Activated CD4-positive, CD25-positive, alpha-beta regulatory T cell treated with anti-CD3 and anti-CD28 coated beads, Interleukin-2, amount 50 U/mL, for 72 hours (primary cell): ENCODE measurements around the gene SEMA3D.

ENCODE experiments used
- DNase-seq: peaks from one replicate; pipeline ENCODE4 v3.0.0; 2021

Gene SEMA3D

DNA sequence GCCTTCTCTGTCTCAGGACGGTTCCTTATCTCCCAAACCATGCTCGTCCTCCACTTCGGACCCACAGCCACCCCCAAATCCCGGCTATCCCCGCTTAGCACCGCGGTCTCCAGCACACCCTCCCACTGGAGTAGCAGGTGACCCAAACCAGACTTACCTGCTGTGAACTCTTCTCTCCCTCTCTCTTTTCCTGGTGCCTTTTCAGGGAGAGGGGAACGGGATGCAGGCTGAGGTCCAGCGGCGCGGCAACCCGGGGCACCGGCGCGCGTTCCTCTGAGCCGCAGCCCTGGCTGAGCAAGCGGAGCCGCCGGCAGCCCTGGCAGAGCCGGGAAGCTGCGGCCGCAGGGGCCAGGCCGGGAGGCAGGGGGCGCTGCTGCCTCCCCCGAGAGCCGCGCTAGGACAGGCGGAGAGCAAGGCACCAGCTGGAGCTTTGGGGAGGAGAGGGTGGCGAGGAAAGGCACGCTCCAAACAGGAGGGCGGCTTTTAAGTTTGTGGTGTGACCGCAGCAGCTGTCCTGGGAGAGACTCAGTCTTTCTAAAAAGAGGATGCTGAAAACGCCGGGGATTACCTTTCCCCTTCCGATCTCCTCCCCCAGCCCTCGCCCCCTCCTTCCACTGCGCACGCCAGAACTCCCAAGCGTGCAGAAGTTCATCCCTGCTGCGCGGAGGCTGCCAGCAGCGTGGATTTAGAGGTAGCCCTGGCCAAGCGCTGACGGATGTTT is at the start of gene SEMA3D:
TSS of gene SEMA3D (minus strand) at position 536 of the 721 bp plus-strand sequence. CDS start 65,165 bp downstream, outside the sequence.
- DNase-seq: no peak

GRCh38 chr7:85234730-85235129 is 47.9 kb upstream of the SEMA3D start:
- DNase-seq: no peak

DNA sequence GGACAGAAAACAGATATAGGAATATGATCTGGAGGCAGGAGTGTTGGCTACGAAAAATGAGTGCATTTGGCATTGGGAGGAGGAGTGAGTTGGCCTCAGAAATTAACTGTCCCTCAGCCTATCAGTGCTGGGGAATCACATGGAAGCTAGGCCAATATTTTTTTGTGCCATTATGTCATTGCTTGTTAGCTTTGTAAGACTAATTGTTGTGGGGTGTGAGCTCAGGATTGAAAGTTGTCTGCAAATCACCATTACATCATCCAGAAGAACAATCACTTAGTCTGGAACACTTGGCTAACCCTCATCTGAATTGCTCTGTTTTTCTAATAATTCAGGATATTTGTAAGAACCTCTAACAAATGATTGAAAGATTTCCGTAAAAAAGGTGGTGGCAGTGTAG is 45.2 kb upstream of the SEMA3D start:
- no peak for DNase-seq

DNA sequence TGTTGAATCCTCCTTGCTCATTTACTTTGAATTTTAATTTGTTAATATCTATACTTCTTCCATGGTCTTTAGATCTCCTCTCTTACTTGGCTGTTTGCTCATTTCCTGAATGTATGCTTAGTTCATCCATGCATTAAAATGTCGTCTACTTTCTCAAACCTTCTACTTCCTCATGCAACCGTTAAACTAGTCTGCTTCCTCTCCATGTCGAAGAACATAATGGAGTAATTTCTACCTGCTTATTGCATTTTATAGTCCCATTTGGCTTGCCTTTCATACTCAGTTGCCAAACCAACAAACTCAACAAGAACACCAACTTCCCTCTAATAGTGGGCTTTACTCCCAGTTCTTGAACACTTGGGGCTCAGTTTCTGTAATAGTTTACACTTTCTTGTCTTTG is 43.8 kb upstream of the SEMA3D start:
- DNase-seq: no peak

DNA sequence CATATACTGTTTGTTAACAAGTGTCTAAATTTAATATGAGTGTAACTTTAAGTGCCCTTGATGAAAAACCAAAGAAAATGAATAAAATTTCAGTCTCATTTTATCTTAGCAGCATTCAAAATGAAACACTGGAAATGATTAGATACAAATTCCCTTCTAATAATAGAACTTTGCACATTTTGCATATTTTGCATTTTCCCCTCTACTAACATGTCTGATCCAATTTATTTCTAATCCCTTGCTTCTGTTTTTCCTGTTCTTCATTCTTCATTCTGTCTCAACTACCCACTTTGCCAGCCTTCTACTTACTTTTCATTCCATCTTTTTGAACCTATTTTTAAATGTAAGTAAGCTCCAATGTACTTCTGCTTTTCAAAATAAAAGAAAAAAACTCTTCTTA is 42.7 kb upstream of the SEMA3D start:
- DNase-seq: no peak

- no peak for DNase-seq
Observed at GRCh38 chr7:85226361-85227085, 39.7 kb upstream of the SEMA3D start.

DNA sequence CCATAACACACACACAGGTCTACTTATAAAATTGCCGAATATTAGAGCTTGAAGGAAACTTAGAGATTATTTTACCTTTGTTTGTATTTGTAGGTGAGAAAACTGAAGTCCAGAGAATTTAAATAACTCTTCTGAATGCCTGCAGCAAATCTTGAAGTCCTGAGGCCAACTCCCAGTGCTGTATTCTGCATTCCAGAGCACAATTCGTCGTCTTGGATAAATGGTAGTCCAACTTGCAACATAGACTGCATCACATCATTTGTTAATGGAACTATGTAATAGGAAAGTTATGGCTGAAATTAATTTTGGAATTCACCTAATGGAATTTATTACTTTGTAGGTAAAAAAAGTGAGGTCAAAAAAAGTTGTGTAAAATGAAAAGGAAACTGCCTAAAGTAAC is 37.3 kb upstream of the SEMA3D start:
- DNase-seq: no peak

DNA sequence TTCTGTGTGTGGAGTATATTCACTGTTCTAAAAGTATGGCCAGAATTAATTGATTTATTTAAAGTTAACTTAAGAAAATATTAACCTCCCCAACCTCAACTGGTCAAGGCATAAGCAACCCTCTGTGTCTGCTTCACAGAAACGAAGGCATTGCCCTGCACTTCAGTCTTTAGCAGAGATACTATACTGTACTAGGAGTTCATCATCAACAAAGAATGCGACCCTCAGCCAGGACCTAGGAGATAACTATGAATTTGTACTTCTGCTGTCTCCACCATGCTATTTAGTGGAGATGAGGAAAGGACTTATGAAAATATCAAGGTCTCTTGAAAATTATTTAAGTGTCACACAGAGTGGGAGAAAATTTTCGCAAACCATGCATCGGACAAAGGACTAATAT is 35.7 kb upstream of the SEMA3D start:
- no peak for DNase-seq

DNA sequence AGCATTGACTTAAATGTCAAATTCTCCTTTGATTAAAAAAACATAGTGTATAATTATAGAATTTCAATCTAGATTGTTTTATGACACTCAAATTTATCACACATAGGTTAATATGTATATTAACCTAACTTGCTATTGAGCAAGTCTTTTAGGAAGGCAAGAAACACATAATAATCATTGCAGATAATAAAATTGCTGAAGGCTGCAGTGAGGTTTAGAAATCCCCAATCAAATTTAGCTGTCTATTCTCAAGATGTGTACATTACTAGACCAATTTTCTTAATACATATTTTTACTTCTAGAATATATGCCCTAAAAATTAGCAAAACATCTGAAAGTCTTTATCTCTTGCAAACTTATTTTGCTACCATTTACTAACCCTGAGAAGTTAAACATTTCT is 34.9 kb upstream of the SEMA3D start:
- no peak for DNase-seq

- no peak for DNase-seq
Observed at GRCh38 chr7:85220651-85221050, 33.8 kb upstream of the SEMA3D start.

DNA sequence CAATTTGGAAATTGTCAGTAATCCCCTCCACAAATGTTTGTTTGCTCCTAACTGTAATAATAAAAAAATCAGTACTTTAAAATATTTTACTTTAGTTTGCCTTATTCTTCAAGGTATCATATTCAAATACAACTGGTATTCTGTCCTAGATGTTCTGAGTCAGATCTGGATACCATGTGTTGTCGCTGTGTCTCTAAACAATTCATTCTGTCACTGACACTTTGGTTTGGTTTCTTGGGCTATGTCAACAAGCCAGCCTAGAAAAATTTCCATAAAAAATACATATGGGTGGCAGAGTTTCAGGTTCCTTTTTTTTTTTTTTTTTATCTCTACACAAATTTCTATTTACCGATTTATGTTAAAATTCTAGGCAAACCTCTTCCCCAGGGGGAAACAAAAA is 33.2 kb upstream of the SEMA3D start:
- DNase-seq: no peak

DNA sequence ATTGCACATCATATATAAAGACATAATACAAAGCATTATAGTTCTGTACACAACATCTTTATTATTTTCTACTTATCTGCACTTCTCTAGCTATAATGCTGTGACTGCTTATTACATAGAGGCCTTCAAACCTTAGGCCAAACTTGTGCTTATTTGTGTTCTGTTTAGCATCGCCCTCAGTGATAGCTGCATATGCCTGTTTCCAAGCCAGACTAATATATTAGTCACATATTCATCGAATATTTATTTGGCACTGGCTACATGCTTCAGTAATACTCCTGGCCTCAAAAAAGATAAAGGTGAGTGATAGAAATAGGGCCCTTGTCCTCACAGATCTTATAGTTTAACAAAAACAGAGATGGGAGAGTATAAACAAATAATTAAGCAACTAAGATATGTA is 30.2 kb upstream of the SEMA3D start:
- no peak for DNase-seq

DNA sequence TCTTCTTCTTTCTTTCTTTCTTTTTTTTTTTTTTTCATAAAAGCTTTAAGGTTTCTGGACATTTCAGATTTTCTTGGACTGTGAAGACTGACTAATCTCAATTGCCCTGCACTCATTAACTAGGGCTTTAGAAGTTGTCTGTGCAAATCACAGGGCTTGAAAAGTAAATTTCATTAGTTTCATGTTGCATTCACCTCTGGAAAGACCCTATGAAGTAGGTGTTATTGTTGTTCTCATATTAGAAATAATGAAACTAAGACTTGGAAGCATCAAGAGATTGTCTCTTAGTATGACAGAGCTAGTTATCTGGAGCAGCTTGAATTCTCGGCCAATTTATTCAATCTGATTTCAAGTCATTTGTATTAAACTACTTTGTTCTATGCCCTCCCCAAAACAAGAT is 28.2 kb upstream of the SEMA3D start:
- no peak for DNase-seq

DNA sequence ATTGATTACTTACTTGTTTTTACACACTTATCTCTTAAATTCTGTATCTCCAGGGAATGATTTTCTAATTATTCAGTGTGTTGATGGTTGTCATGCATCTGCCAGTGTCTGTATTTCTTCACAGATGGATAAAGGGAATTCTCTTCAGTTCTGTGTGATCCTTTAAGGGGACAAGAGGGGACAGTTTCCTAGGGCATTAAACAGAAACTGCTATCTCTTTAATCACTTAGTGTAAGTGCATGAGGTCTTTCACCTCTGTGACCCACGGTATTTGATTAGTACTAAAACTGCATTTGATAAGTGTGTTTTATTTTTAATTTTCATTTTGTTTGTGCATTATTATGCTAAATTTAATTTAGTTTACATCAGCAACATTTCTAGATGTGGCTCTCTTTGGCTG is 26.6 kb upstream of the SEMA3D start:
- no peak for DNase-seq

- DNase-seq: no peak
Observed at GRCh38 chr7:85205754-85206153, 18.9 kb upstream of the SEMA3D start.

DNA sequence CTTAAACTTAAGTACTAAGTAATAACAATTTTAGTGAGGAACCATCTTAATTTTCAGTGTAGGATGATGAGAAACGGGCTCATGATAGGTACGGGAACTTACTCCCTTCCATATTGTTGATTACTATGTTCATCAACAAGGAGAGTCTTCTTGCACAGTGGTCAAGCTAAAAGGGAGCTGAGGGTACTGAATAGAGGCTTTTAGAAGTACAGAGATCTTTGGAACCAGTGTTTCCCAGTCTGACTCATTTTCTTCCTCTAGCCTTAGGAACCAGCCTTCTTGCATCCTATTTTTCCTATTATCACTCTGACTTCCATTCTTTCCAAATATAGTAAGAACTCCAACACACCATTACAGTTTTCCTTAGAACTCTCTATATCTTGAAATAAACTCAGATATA is 17.6 kb upstream of the SEMA3D start:
- no peak for DNase-seq

DNA sequence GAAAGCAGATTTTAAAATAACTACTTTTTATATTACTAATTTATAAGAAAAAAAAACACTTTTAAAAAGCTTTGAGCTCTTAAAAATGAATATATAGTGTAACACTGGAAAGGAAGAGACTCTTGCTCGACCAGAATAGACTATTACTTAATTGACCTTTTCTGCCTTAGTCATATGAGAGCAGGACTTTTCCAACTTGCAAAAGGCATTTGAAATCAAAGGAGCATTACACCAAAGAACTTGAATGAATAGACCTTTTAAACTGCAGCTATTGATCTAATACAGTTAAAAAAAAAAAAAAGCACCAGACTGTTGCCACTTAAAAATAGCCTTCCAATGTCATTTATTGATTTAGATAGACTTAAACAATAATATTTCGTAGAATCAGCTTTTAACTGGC is 17.2 kb upstream of the SEMA3D start:
- no peak for DNase-seq

GRCh38 chr7:85201209-85201608 is 14.4 kb upstream of the SEMA3D start:
- DNase-seq: no peak

GRCh38 chr7:85196696-85197095 is 9.8 kb upstream of the SEMA3D start:
- no peak for DNase-seq

DNA sequence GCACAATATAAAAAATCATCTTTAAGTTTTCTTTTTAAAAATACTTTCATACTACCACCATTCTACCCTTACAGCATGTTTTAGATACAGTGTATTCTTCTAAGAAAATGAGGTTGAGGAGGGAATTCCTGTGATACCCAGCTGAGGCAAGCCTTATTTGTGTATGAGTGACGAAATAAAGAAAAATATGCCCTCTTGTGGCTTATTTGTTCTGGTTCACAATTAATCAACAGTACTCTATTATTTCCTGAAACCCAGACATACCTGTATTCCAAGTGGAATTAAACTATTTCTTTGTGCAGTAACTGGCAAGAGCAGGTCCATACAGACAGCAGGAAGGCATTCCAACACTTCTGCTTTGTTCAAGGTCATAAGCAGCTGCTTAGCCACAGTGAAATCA is 4.5 kb upstream of the SEMA3D start:
- no peak for DNase-seq

DNA sequence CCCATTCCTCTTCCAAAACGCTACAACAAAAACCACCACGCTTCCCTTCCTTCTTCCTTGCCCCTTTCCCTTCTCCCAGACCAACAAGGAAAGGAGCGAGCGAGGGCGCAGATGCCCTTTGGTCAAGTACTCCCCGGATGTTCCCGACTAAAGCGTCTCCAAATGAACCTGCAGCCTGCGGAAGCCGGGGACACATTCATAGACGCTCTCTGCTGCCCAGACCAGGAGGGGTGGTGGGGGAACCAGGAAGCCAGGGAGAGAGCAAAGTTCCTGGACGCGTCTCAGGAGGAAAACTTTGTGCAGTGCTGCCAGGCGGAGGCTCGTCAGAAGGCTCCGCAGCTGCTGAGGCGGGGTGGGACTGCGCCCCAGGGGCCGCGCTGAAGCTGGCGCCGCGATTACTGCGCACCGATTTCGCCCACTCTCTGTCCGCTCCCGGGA is 754 bp downstream of the SEMA3D start:
- DNase-seq: no peak

DNA sequence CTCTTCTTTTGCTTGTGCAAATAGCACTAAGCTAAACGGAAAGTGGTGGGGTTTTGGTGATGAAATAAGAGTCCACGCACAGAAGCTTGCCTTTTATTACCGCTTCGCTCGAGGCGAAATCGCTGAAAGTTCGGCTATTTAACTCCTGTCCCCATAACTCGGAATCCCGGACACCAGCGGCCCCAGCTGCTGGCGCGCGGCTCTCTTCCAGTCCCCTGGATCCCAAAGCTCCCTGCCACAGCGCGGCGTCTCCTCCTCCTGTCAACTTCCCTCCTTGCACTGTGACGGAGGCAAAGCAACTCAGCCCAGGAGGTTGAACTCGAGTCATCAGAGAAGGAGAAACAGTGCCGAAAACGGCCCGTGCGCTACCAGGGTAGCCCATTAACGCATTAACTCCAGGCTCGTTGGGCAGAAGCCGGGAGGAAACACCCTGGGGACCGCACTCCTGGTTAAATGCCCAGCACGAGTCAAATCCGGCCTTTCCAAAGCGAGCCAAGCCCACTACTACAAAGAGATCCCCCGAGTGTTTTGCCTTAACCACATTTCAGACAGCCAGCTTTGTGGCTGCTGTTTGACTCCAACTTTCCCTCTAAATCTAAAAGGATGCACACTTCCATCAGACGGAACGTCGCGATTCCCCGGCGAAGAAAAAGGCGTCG is 1.3 kb downstream of the SEMA3D start:
- DNase-seq: no peak

DNA sequence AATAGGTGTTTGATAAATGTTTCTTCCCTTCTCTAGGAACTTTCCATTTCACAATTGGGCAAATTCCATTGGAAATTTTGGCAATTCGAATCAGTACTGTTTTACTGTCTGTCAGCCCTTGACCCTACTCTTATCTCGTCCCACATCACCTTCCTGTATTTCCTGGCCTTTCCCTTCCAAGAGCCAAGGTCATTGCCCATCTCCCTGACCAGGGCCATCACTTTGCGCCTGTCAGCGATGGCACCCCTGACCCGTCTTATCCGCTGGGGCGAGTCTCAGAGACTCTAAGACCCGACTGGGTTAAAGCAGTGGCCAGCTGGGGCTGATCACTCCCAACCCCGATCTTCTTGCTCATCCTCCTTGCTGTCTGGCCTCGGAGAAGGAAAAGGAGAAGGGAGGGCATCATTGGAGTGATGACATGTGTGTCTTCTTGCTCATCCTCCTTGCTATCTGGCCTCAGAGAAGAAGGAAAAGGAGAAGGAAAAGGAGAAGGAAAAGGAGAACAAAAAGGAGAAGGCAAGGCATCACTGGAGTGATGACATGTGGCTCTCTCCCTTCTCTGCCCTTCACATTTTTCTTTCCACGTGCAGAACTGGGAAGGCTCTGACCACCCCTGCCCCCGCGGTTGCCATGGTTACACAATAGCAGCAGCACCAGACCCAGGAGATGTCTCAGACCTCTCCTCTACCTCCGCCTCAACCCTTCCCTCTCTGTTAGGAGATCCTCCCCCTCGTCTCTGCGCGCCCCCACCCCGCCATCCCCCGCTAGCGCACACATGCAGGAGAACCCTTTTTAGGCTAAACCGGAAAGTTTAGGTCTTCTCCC is 2.0 kb downstream of the SEMA3D start:
- DNase-seq: no peak
